ENCODE results near the gene SLC25A29. TPM values are rescaled to one million over a fixed set of nuclear protein-coding genes. Genes with fewer than 3 reads are reported as not detected.

The SLC25A29 gene
- polyA plus RNA-seq, 1 donor (not counting 4 experiments of a cell fraction or from before 2014, with no cell fraction given): 16.3 TPM

GRCh38 chr14:100287202-100287997 is 18.8 kb downstream of the SLC25A29 start:
- Histone ChIP-seq H3K4me3 (ENCODE audit: control insufficient read depth in 2 of 3, extremely low read depth in 1 of 3, insufficient read depth in 2 of 3, low read depth in 1 of 3, low read length in 3 of 3) (no peak overlapping the region), H3K27me3 (ENCODE audit: control insufficient read depth, extremely low read depth, insufficient read depth, low read length) (no peaks in the 10 kb centered on the region), H3K36me3 (ENCODE audit: control insufficient read depth in 2 of 2, extremely low read depth in 1 of 2, insufficient read depth in 2 of 2, low read length in 2 of 2) (no peaks in the 10 kb centered on the region), H3K9me3 (ENCODE audit: control insufficient read depth, low read depth, low read length) (no peaks in the 10 kb centered on the region), H3K27ac (ENCODE audit: control insufficient read depth, insufficient read depth, low read length) (no peak overlapping the region), H3K9ac (ENCODE audit: control insufficient read depth, extremely low read depth, insufficient read depth, low read length) (no peak overlapping the region), H3K79me2 (ENCODE audit: control insufficient read depth, insufficient read depth, low read length) (no peaks in the 10 kb centered on the region), H3K4me1 (ENCODE audit: control insufficient read depth, extremely low read depth, insufficient read depth, low read length) (peaks cover 11% of the 10 kb centered on the region), H3K9me1 (ENCODE audit: control insufficient read depth, extremely low read depth, insufficient read depth, low read length) (no peaks in the 10 kb centered on the region), H2AFZ (ENCODE audit: control insufficient read depth, low read length) (no peak overlapping the region), H3K4me2 (ENCODE audit: control insufficient read depth, extremely low read depth, insufficient read depth, low read depth, low read length) (no peak overlapping the region), H4K20me1 (ENCODE audit: control insufficient read depth, extremely low read depth, insufficient read depth, low read length) (no peaks in the 10 kb centered on the region)
- DNase-seq (ENCODE audit: low read depth, low spot score): no peak
- FAIRE-seq: no peak
- dilution Hi-C loops (cut with MboI; ENCODE audit: extremely low pct_ligation_motif_present, low sequenced_read_pairs): no loop called here
- TF ChIP-seq, protein P1, sequence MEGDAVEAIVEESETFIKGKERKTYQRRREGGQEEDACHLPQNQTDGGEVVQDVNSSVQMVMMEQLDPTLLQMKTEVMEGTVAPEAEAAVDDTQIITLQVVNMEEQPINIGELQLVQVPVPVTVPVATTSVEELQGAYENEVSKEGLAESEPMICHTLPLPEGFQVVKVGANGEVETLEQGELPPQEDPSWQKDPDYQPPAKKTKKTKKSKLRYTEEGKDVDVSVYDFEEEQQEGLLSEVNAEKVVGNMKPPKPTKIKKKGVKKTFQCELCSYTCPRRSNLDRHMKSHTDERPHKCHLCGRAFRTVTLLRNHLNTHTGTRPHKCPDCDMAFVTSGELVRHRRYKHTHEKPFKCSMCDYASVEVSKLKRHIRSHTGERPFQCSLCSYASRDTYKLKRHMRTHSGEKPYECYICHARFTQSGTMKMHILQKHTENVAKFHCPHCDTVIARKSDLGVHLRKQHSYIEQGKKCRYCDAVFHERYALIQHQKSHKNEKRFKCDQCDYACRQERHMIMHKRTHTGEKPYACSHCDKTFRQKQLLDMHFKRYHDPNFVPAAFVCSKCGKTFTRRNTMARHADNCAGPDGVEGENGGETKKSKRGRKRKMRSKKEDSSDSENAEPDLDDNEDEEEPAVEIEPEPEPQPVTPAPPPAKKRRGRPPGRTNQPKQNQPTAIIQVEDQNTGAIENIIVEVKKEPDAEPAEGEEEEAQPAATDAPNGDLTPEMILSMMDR (optimal IDR thresholded peaks at IDR 0.05 in 1 of 3, IDR thresholded peaks at IDR 0.05 in 1 of 3, conservative IDR thresholded peaks at IDR 0.05 in 1 of 3; ENCODE audit: extremely low read depth in 1 of 3, insufficient read depth in 2 of 3, low read length in 3 of 3): no peak
- TF ChIP-seq EZH2 (IDR thresholded peaks at IDR 0.05; ENCODE audit: low read length): no peak

DNA sequence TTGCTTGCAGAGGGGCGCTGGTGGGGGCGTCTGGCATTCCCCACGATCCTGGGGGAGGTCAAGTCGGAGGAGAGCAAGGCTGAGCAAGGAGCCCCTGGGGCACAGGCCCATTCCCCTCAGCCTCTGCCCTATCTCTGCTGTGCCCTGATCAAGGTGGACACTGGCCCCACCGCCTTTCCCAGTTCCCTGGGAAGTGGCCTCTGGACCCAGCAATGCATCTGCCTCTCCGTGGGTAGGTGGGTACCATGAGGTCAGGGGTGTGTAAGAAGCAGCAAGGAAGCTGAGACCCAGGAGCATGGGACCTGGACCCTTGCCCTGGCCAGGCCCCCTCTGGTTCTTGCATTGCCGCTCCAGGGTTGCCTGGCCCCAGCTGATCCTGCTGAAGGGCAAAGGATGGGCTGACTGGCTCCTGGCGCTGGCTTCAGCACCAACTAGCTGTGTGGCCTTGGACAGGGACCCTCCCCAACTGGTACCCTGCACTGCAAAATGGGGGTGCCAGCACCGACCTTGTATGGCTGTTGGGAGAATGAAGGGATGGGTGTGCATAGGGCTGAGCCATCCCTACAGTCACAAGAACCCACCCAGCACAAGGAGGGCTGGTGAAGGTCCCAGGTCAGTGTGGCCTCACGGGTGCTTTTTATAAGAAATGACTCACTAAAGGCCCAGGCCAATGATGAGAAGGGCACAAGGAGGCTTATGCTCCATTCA is 19.6 kb downstream of the SLC25A29 start:
- FAIRE-seq (no peak), DNase-seq (ENCODE audit: low read depth, low spot score) (no peak)
- peaks cover 0 to 2% of the 10 kb centered on the region in 2 experiments for H3K36me3 ChIP-seq (ENCODE audit: control insufficient read depth in 2 of 2, extremely low read depth in 1 of 2, insufficient read depth in 2 of 2, low read length in 2 of 2)
- no peaks in the 10 kb centered on the region for H3K9me3 ChIP-seq (ENCODE audit: control insufficient read depth, low read depth, low read length)
- H3K27me3 ChIP-seq (ENCODE audit: control insufficient read depth, extremely low read depth, insufficient read depth, low read length): no peaks in the 10 kb centered on the region
- no peaks in the 10 kb centered on the region for H3K9me1 ChIP-seq (ENCODE audit: control insufficient read depth, extremely low read depth, insufficient read depth, low read length)
- peaks cover 18% of the 10 kb centered on the region for H3K4me1 ChIP-seq (ENCODE audit: control insufficient read depth, extremely low read depth, insufficient read depth, low read length)
- H3K4me3 ChIP-seq (ENCODE audit: control insufficient read depth in 2 of 3, extremely low read depth in 1 of 3, insufficient read depth in 2 of 3, low read depth in 1 of 3, low read length in 3 of 3): no peak overlapping the region
- TF ChIP-seq, protein P1 (optimal IDR thresholded peaks at IDR 0.05 in 1 of 3, IDR thresholded peaks at IDR 0.05 in 1 of 3, conservative IDR thresholded peaks at IDR 0.05 in 1 of 3; ENCODE audit: extremely low read depth in 1 of 3, insufficient read depth in 2 of 3, low read length in 3 of 3): no peak
- no peak for TF ChIP-seq EZH2 (IDR thresholded peaks at IDR 0.05; ENCODE audit: low read length)
- H3K79me2 ChIP-seq (ENCODE audit: control insufficient read depth, insufficient read depth, low read length): peaks cover 3% of the 10 kb centered on the region
- H3K27ac ChIP-seq (ENCODE audit: control insufficient read depth, insufficient read depth, low read length): no peak overlapping the region
- dilution Hi-C loops (cut with MboI; ENCODE audit: extremely low pct_ligation_motif_present, low sequenced_read_pairs): no loop called here
- no peak overlapping the region for H3K4me2 ChIP-seq (ENCODE audit: control insufficient read depth, extremely low read depth, insufficient read depth, low read depth, low read length)
- H4K20me1 ChIP-seq (ENCODE audit: control insufficient read depth, extremely low read depth, insufficient read depth, low read length): peaks cover 1% of the 10 kb centered on the region
- H2AFZ ChIP-seq (ENCODE audit: control insufficient read depth, low read length): no peak overlapping the region
- no peak overlapping the region for H3K9ac ChIP-seq (ENCODE audit: control insufficient read depth, extremely low read depth, insufficient read depth, low read length)
